Muscle layer of colon (tissue), 2 donors: ENCODE results near the gene LMOD1.
A peak's percentile ranks its signal among the peaks of the same experiment; 100 is the strongest.

ENCODE experiments used
- H3K27ac ChIP-seq: one replicate; pipeline ENCODE4 v1.7.0; 2013; ENCODE audit warnings: low read depth, mild to moderate bottlenecking, low read length, moderate library complexity
- H3K27me3 ChIP-seq, 2 donors: one replicate each; pipeline ENCODE4 v1.7.0; 2013; ENCODE audit warnings: low read length in 2 of 2, mild to moderate bottlenecking in 2 of 2; ENCODE audit not compliant: insufficient read depth in 2 of 2, control insufficient read depth in 1 of 2
- H3K36me3 ChIP-seq: one replicate; pipeline ENCODE4 v1.7.0; 2013; ENCODE audit warnings: mild to moderate bottlenecking, low read length; ENCODE audit not compliant: insufficient read depth
- H3K4me1 ChIP-seq: one replicate; pipeline ENCODE4 v1.7.0; 2013; ENCODE audit warnings: mild to moderate bottlenecking, low read length; ENCODE audit not compliant: insufficient read depth
- H3K4me3 ChIP-seq, 2 donors: one replicate each; pipeline ENCODE4 v1.7.0; 2013; ENCODE audit warnings: low read length in 2 of 2, low read depth in 1 of 2, mild to moderate bottlenecking in 1 of 2, moderate library complexity in 1 of 2
- H3K9ac ChIP-seq: one replicate; pipeline ENCODE4 v1.7.0; 2013; ENCODE audit warnings: low read length
- H3K9me3 ChIP-seq: one replicate; pipeline ENCODE4 v1.7.0; 2013; ENCODE audit warnings: mild to moderate bottlenecking, low read length
- donor health status: abdominal sarcoma.
- donor health status: Adenocarcinoma of cecum.

The LMOD1 gene

DNA sequence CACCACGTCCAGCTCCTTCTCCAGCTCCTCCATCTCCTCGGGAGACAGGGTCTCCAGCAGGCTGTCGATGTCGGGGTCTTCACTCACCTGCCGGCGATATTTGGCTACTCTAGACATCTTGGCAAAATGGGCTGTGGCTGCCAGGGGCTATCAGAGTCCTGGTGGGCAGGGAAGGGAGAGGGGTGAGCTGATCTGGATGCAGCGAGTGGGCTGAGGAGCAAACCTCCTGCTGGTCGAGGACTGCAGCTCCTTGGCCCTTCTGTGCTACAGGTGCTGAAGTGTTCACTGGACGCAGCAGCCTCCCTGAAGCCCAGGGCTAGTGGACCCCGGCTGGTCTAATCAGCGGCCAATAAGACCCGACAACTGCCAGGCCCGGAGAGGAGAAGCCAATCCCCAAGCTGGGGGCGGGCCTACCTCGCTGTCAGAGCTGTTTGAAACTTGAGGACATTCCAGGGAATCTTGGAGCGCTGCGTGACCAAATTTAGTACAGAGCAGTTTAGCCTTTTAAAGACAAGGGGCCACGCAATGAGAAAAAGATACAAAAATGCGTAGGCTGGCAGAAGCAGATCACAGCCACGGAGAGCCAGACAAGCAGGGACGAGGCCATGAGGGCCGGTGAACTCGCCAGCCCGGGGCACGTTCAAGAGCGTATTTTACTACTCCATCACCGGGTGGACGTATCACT is at the start of gene LMOD1:
Gene LMOD1, minus strand, starts transcription at position 325 of the 685 bp plus-strand sequence. Its CDS starts 208 bp downstream, at position 117.
- Histone ChIP-seq H3K36me3 (peaks cover 13% of the 10 kb centered on the region), H3K27ac (peak within 1 kb of the TSS; percentile 84), H3K4me1 (peaks cover 7% of the 10 kb centered on the region), H3K27me3 (no peaks in the 10 kb centered on the region), H3K4me3 (peak within 1 kb of the TSS; percentile 70 to 90), H3K9me3 (no peaks in the 10 kb centered on the region), H3K9ac (peak within 1 kb of the TSS; percentile 97)

DNA sequence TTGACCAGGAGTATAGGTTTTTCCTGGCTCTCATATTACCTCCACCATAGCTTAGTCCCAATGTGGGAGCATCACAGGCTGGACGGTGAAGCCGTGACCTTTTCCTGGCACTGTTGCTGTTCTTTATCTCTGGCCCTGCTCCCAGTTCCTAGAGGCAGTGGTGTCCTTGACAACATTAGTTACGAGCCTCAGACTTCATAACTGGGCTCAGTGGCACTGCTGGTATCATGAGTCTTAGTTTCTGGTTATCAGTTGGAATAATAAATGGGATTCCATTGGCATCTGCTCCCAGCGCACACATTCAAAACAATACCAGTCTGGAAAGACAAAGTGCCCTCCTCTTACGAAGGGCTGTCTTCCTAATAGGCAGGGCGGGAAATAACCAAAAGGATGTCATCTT is 44.1 kb upstream of the LMOD1 start:
- peaks cover 41% of the 10 kb centered on the region for H3K36me3 ChIP-seq
- no peaks in the 10 kb centered on the region for H3K27me3 ChIP-seq
- no peak overlapping the region for H3K4me3 ChIP-seq
- H3K9me3 ChIP-seq = no peaks in the 10 kb centered on the region
- H3K27ac ChIP-seq = no peak overlapping the region
- H3K4me1 ChIP-seq = no peaks in the 10 kb centered on the region
- no peak overlapping the region for H3K9ac ChIP-seq

DNA sequence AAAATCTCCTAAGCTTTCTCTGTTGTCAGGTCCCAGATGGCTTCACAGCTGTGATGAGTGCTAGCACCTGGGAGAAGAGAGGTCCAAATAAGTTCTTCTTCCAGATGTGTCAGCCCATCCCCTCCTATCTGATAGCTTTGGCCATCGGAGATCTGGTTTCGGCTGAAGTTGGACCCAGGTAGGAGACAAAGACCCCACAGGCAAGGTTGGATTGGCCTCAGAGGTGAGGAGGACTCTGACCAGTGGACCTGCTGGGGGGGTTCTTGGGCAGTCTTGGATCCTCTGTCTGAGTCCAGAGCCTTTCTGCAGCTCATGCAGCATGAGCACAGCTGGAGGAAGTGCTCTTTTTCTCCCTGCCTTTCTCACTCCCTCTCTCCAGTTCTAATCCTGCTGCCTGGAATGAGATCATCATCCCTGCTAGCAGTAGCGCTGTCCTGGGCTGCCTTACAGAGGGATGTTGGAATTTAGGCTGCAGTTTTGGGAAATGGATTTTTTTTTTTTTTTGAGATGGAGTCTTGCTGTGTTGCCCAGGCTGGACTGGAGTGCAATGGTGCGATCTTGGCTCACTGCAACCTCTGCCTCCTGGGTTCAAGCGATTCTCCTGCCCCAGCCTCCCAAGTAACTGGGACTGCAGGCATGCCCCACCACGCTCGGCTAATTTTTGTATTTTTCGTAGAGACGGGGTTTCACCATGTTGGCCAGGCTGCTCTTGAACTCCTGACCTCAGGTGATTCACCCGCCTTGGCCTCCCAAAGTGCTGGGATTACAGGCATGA is 43.2 kb upstream of the LMOD1 start:
- peaks cover 38% of the 10 kb centered on the region for H3K36me3 ChIP-seq
- H3K4me3 ChIP-seq = no peak overlapping the region
- no peaks in the 10 kb centered on the region for H3K27me3 ChIP-seq

DNA sequence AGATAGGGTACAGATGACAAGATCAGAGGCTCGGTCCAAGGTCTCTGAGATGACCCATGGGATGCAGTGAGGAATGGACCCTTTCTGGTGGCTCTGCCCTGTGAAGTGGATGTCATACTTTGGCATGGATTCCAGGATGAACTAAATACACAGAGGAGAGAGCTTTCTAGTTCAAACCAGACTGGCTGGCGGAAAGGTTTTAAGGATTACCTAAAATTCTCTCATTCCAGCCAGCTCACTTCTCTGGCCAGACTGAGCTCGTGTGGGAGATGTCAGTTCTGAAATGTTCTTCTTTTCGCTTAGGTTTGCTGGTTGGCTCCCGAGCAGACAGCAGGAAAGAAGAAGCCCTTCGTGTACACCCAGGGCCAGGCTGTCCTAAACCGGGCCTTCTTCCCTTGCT is 42.3 kb upstream of the LMOD1 start:
- Histone ChIP-seq H3K9ac (no peak overlapping the region), H3K27ac (no peak overlapping the region), H3K9me3 (no peaks in the 10 kb centered on the region), H3K4me1 (peaks cover 5% of the 10 kb centered on the region), H3K27me3 (no peaks in the 10 kb centered on the region), H3K4me3 (no peak overlapping the region), H3K36me3 (peaks cover 32% of the 10 kb centered on the region)

More for the DNA sequence above, 43.2 kb upstream of the LMOD1 start:
- no peaks in the 10 kb centered on the region for H3K4me1 ChIP-seq
- no peaks in the 10 kb centered on the region for H3K9me3 ChIP-seq
- H3K9ac ChIP-seq = no peak overlapping the region
- no peak overlapping the region for H3K27ac ChIP-seq

DNA sequence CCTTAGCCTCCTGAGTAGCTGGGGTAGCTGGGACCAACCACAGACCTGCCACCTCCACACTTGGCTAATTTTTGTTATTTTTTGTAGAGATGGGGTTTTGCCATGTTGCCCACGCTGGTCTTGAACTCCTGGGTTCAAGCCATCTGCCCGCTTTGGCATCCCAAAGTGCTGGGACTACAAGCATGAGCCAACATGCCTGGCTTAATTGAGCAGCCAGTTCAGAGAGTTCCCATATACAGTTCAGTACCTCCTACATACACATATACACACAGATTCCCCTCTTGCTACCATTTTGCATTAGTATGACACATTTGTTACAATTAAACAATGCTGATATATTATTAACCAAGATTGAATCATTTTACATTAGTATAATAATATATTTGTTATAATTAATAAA is 39.0 kb upstream of the LMOD1 start:
- H3K27ac ChIP-seq = no peak overlapping the region
- H3K9me3 ChIP-seq = no peaks in the 10 kb centered on the region
- H3K36me3 ChIP-seq = peaks cover 14% of the 10 kb centered on the region
- H3K4me3 ChIP-seq = no peak overlapping the region
- no peak overlapping the region for H3K9ac ChIP-seq
- H3K4me1 ChIP-seq = peaks cover 11% of the 10 kb centered on the region
- H3K27me3 ChIP-seq = no peaks in the 10 kb centered on the region

DNA sequence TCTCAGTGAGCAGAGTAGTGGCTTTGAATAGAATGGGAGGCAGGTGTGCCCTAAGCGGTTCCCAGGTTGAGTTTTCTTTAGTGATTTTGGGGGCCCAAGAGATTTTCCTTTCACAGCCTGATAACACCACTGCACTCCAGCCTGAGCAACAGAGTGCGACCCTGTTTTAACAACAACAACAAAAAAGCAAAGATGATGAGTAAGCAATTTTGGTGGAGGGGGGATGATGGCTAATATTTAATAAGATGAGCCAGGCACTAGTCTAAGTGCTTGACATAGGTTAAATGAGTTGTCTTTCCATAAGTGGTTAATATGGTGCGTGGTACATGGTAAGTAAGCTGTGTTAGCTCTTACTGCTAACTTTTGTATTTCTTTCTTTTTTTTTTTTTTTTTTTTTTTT is 38.1 kb upstream of the LMOD1 start:
- peaks cover 7% of the 10 kb centered on the region for H3K36me3 ChIP-seq
- H3K4me3 ChIP-seq = no peak overlapping the region
- no peak overlapping the region for H3K9ac ChIP-seq
- H3K27me3 ChIP-seq = no peaks in the 10 kb centered on the region
- H3K4me1 ChIP-seq = peaks cover 11% of the 10 kb centered on the region
- no peaks in the 10 kb centered on the region for H3K9me3 ChIP-seq
- no peak overlapping the region for H3K27ac ChIP-seq

DNA sequence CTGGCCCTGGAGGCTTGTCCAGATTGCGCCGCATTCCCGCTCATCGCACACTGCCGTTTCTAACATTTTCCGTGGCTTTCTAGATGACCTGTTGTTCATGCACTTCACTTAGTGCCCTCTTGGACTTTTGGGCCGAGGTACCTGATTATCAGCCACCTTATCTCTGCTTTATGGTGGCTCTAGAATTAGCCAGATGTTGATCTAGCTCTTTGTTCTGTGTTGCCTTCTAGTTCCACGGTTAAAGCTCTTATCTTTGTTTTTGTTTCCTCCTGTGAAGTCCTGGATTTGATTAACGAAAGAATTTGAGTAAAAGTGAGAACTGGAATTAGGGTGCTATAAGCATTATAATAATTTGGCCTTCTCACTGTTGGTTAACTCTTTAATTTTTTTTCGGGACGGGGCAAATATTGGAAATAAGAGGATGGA is 37.0 kb upstream of the LMOD1 start:
- peaks cover 11% of the 10 kb centered on the region for H3K4me1 ChIP-seq
- no peaks in the 10 kb centered on the region for H3K9me3 ChIP-seq
- H3K36me3 ChIP-seq = no peaks in the 10 kb centered on the region
- H3K4me3 ChIP-seq = peak overlapping the region; percentile 90 to 93
- peak overlapping the region; percentile 81 for H3K9ac ChIP-seq
- H3K27ac ChIP-seq = peak overlapping the region; percentile 70
- no peaks in the 10 kb centered on the region for H3K27me3 ChIP-seq

DNA sequence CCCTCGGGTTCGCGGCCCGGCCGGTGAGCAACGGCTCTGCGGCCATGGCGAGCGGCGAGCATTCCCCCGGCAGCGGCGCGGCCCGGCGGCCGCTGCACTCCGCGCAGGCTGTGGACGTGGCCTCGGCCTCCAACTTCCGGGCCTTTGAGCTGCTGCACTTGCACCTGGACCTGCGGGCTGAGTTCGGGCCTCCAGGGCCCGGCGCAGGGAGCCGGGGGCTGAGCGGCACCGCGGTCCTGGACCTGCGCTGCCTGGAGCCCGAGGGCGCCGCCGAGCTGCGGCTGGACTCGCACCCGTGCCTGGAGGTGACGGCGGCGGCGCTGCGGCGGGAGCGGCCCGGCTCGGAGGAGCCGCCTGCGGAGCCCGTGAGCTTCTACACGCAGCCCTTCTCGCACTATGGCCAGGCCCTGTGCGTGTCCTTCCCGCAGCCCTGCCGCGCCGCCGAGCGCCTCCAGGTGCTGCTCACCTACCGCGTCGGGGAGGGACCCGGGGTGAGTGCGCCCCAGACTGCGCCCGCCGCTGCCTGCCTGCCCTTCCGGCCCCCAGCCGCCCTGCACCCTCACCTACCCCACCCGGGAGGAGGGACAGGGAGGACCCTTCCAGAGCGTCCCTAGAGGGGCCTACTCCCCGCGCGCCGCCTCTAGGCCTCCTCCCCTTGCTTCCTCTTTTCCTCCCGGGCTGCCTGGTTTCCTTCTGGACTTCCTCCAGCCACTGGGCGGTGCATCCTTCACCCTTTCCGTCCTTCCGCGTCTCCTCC is 36.5 kb upstream of the LMOD1 start, which contains the start of gene RNPEP:
Gene RNPEP, plus strand, starts transcription at position 26 of the 757 bp plus-strand sequence. Its CDS starts 19 bp downstream, at position 45.
- peak within 1 kb of the TSS; percentile 86 for H3K27ac ChIP-seq
- H3K36me3 ChIP-seq = no peaks in the 10 kb centered on the region
- no peaks in the 10 kb centered on the region for H3K27me3 ChIP-seq
- peak within 1 kb of the TSS; percentile 90 to 93 for H3K4me3 ChIP-seq
- peaks cover 11% of the 10 kb centered on the region for H3K4me1 ChIP-seq
- no peaks in the 10 kb centered on the region for H3K9me3 ChIP-seq
- peak within 1 kb of the TSS; percentile 81 for H3K9ac ChIP-seq

DNA sequence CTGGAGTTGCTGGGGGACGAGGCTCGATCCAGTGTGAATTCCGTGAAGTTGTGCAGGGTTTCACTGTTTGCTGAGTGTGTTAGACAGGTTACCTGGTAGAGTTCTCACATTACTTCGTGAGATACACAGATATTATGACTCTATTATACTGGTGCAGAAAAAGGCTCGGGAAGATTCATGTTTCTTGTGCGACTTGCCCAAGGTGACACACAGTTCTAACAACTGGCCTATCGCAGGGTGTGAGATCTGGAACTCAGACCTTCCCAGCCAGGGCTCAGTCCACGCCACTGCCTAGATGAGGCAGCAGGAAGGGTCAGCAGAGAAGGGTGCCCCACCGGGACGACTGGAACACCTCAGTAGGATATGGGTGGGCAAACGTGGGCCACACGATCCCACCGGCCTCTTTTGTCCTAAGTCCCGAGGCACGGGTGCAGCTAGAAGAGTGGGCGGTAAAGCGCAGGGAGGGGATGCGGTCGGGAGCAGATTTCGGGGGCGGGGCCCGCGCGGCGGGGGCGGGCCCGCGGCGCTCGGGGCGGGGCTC is 35.8 kb upstream of the LMOD1 start:
- Histone ChIP-seq H3K4me1 (peaks cover 11% of the 10 kb centered on the region), H3K9me3 (no peaks in the 10 kb centered on the region), H3K4me3 (peak overlapping the region; percentile 90 to 93), H3K27me3 (no peaks in the 10 kb centered on the region), H3K27ac (peak overlapping the region; percentile 41), H3K36me3 (no peaks in the 10 kb centered on the region), H3K9ac (peak overlapping the region; percentile 18)

DNA sequence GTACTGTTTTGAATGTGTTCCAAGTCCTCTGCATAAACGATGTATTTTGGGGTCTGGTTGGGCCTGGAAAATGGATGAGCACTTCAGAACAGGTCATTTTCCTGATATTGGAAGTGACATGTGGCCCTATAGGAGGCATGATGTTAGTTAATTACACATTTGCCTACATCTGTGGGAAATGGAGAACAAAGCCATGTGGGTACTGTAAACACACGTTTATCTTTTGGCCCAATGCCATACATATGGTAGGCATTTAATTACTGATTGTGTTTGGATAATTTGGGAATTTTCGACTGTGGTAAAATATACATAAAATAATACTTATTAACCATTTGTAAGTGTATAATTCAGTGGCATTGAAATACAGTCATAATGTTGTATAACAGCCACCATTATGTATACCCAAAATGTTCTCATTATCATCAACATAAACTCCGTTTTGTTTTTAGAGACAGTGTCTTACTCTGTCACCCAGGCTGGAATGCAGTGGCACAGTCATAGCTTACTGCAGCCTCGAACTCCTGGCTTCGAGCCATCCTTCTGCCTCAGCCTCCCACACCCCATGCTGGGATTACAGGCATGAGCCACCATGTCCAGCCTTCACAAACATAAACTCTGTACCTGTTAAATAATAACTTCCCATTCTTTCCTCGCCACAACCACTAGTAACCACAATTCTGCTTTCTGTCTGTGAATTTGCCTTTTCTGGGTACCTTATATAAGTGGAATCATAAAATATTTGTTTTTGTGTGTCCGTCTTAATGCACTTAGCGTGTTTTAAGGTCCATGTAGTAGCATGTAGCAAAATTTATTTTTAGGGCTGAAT is 24.2 kb upstream of the LMOD1 start:
- peaks cover 4% of the 10 kb centered on the region for H3K4me1 ChIP-seq
- no peak overlapping the region for H3K4me3 ChIP-seq
- no peaks in the 10 kb centered on the region for H3K27me3 ChIP-seq
- H3K9ac ChIP-seq = no peak overlapping the region
- H3K27ac ChIP-seq = no peak overlapping the region
- peaks cover 31% of the 10 kb centered on the region for H3K36me3 ChIP-seq
- H3K9me3 ChIP-seq = no peaks in the 10 kb centered on the region
